ENCODE results near the gene HSF4. TPM values are rescaled to one million over a fixed set of nuclear protein-coding genes. Genes with fewer than 3 reads are reported as not detected.

HSF4 gene
- total and polyA plus RNA-seq, 2 of the 4 experiments (the other 2 are of a cell fraction): 0.54 to 7.5 TPM

DNA sequence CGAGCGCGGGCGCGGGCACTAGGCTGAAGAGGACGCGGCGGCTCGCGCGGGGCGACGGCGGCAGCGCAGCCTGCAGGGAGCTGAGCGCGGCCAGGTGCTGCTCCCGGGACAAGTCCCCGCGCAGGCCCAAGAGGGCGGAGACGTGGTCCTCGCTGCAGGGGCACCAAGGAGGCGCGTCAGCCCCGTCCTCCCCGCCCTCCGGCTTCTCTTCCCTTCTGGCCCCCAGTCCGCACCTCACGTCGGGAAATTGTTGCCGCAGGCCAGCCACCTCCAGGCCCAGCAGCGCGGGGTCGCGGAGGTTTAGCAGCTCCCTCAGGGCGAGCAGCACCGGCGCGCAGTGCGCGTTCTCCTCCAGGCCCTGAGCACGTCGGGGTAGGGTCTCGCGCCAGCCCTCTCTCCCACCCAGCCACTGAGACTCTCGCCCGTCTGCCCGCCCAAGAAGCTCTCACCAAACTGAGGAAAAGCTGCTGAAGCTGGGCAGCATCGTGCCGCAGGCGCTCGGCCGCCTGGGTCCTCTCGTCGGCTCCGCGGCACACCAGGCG lies 20.0 kb downstream of the HSF4 start:
- CTCF ChIA-PET: interaction anchor here (0.6 to 1.5 kb wide), 11 partner anchors 8 to 354 kb away, joined by 3 to 8 read pairs (median 4); partner anchors contain the start of genes B3GNT9, FHOD1, NAE1 and NOL3
- H2BK20ac ChIP-seq (ENCODE audit: low read depth, low read length): no peak overlapping the region
- WGBS, 2 experiments (ENCODE audit: extremely low coverage in 2 of 2, insufficient read length in 1 of 2): 12% methylated on average over 42 of the region's 59 CpGs; no CpG with 5 or more reads in 1 of the 2 experiments
- ATAC-seq (ENCODE audit: low read depth) (no peak), DNase-seq (no peak)
- peak overlapping the region; percentile 62 for H3K4me3 ChIP-seq (ENCODE audit: insufficient read depth, low read depth, low read length)
- no peak overlapping the region for H3K56ac ChIP-seq (ENCODE audit: extremely low read depth, insufficient read depth, low read length)
- no TSS peak for BruUV-seq (replicated peaks)
- H3K4me2 ChIP-seq (ENCODE audit: low read depth, low read length): peak overlapping the region; percentile 65
- POLR2A ChIA-PET (ENCODE audit: unreplicated experiment): no interaction called here
- no peak overlapping the region for H4K8ac ChIP-seq (ENCODE audit: low read depth in 2 of 2, low read length in 2 of 2)
- no peak overlapping the region for H3K9ac ChIP-seq (ENCODE audit: low read depth, low read length)
- H3K4ac ChIP-seq (ENCODE audit: low read depth, low read length): no peak overlapping the region
- no peaks in the 10 kb centered on the region; the same call in 1 of the 2 replicates for H3K36me3 ChIP-seq (ENCODE audit: control insufficient read depth, insufficient read depth, low read length)
- H3K23ac ChIP-seq (ENCODE audit: low read depth, low read length): 0 out of 2 replicates have a peak overlapping the region, but pooled peaks have one; percentile 25
- peaks cover 14% of the 10 kb centered on the region for H4K20me1 ChIP-seq (ENCODE audit: insufficient read depth, low read length)
- no peak overlapping the region for H4K5ac ChIP-seq (ENCODE audit: low read depth, low read length)
- H3K14ac ChIP-seq (replicated peaks; ENCODE audit: low read depth, low read length): no peak overlapping the region
- in situ Hi-C loops (cut with MboI; ENCODE audit: low sequenced_read_pairs): no loop called here
- no peak overlapping the region for H2AK5ac ChIP-seq (ENCODE audit: low read depth, low read length)
- H4K91ac ChIP-seq (ENCODE audit: insufficient read depth, low read depth, low read length): no peak overlapping the region
- no peak overlapping the region for H2BK15ac ChIP-seq (ENCODE audit: low read depth, low read length)
- H3K4me1 ChIP-seq (ENCODE audit: control insufficient read depth, insufficient read depth, low read length): peaks cover 11% of the 10 kb centered on the region
- no peak overlapping the region for H2BK120ac ChIP-seq (ENCODE audit: low read depth, low read length)
- H3K18ac ChIP-seq (ENCODE audit: low read depth, low read length): no peak overlapping the region
- peaks cover 19 to 31% of the 10 kb centered on the region in 2 experiments for H3K79me1 ChIP-seq (ENCODE audit: low read depth in 1 of 2, low read length in 2 of 2)
- H2AFZ ChIP-seq (replicated peaks; ENCODE audit: low read length, poor library complexity): peak overlapping the region; percentile 97
- H3K27ac ChIP-seq (ENCODE audit: insufficient read depth, low read length): no peak overlapping the region; the same call in 1 of the 2 replicates
- H2BK5ac ChIP-seq (ENCODE audit: low read depth, low read length, poor library complexity, severe bottlenecking): peak overlapping the region; percentile 37
- H3K27me3 ChIP-seq (ENCODE audit: control insufficient read depth, insufficient read depth, low read length): no peaks in the 10 kb centered on the region
- TF ChIP-seq CHD1 (IDR thresholded peaks at IDR 0.05; ENCODE audit: low read depth, low read length) (no peak), MAZ (IDR thresholded peaks at IDR 0.05; ENCODE audit: borderline replicate concordance, low read depth, low read length) (no peak), CEBPB (IDR thresholded peaks at IDR 0.05; ENCODE audit: low read depth, low read length) (no peak), RFX5 (IDR thresholded peaks at IDR 0.05; ENCODE audit: low read depth, low read length) (no peak), SMC3 (IDR thresholded peaks at IDR 0.05; ENCODE audit: low read depth, low read length) (no peak), BHLHE40 (IDR thresholded peaks at IDR 0.05; ENCODE audit: low read depth, low read length) (no peak), RAD21 (IDR thresholded peaks at IDR 0.05; ENCODE audit: low read length) (no peak), MXI1 (IDR thresholded peaks at IDR 0.05; ENCODE audit: borderline replicate concordance, low read depth, low read length) (no peak), MAFK (IDR thresholded peaks at IDR 0.05; ENCODE audit: low read depth, low read length) (no peak), FOS (IDR thresholded peaks at IDR 0.05; ENCODE audit: low read depth, low read length) (no peak), RCOR1 (IDR thresholded peaks at IDR 0.05; ENCODE audit: insufficient replicate concordance, low read length) (no peak), NFE2L2 (IDR thresholded peaks at IDR 0.05; ENCODE audit: low read depth, low read length) (no peak), POLR2A (IDR thresholded peaks at IDR 0.05; ENCODE audit: low read depth, low read length) (no peak)
- TF ChIP-seq, protein P1, sequence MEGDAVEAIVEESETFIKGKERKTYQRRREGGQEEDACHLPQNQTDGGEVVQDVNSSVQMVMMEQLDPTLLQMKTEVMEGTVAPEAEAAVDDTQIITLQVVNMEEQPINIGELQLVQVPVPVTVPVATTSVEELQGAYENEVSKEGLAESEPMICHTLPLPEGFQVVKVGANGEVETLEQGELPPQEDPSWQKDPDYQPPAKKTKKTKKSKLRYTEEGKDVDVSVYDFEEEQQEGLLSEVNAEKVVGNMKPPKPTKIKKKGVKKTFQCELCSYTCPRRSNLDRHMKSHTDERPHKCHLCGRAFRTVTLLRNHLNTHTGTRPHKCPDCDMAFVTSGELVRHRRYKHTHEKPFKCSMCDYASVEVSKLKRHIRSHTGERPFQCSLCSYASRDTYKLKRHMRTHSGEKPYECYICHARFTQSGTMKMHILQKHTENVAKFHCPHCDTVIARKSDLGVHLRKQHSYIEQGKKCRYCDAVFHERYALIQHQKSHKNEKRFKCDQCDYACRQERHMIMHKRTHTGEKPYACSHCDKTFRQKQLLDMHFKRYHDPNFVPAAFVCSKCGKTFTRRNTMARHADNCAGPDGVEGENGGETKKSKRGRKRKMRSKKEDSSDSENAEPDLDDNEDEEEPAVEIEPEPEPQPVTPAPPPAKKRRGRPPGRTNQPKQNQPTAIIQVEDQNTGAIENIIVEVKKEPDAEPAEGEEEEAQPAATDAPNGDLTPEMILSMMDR (conservative IDR thresholded peaks at IDR 0.05; ENCODE audit: low read depth, low read length): no peak
- TF ChIP-seq, protein P2, sequence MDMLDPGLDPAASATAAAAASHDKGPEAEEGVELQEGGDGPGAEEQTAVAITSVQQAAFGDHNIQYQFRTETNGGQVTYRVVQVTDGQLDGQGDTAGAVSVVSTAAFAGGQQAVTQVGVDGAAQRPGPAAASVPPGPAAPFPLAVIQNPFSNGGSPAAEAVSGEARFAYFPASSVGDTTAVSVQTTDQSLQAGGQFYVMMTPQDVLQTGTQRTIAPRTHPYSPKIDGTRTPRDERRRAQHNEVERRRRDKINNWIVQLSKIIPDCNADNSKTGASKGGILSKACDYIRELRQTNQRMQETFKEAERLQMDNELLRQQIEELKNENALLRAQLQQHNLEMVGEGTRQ (IDR thresholded peaks at IDR 0.05; ENCODE audit: low read depth, low read length): no peak
- TF ChIP-seq, protein P3, sequence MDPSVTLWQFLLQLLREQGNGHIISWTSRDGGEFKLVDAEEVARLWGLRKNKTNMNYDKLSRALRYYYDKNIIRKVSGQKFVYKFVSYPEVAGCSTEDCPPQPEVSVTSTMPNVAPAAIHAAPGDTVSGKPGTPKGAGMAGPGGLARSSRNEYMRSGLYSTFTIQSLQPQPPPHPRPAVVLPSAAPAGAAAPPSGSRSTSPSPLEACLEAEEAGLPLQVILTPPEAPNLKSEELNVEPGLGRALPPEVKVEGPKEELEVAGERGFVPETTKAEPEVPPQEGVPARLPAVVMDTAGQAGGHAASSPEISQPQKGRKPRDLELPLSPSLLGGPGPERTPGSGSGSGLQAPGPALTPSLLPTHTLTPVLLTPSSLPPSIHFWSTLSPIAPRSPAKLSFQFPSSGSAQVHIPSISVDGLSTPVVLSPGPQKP (IDR thresholded peaks at IDR 0.05; ENCODE audit: borderline replicate concordance, low read depth, low read length): no peak
- peaks cover 13% of the 10 kb centered on the region for H3K9me1 ChIP-seq (ENCODE audit: insufficient read depth, low read length)
- H3K9me3 ChIP-seq (ENCODE audit: control insufficient read depth, insufficient read depth, low read length): no peaks in the 10 kb centered on the region
- intact Hi-C loops (cut with micrococcal nuclease): loop anchor here (10.0 kb wide), 1 partner anchor 170 kb away; no protein-coding TSS in a partner anchor
- no peak overlapping the region for H2AK9ac ChIP-seq (replicated peaks; ENCODE audit: low read depth, low read length, poor library complexity)
- dilution Hi-C loops (cut with HindIII; ENCODE audit: low sequenced_read_pairs, unreplicated experiment): no loop called here
